BE2C (cell line): ENCODE measurements around the gene DPEP3.
A peak's percentile ranks its signal among the peaks of the same experiment; 100 is the strongest.
"Not testable (repeated sequence)": the region's sequence is repeated elsewhere in the genome, so short reads cannot be mapped to it uniquely, and the experiment has no call there.

ENCODE experiments used
- DNase-seq: peaks from one replicate; pipeline ENCODE4 v3.0.0-alpha.2; 2020
- H3K27me3 ChIP-seq: fragments of 250-450 bp; sonication (Bioruptor Pico); 2 replicates; pipeline ENCODE4 v1.5.1; 2020; ENCODE audit warnings: mild to moderate bottlenecking
- H3K36me3 ChIP-seq: fragments of 250-450 bp; sonication (Bioruptor Pico); 2 replicates; pipeline ENCODE4 v1.5.1; 2020; ENCODE audit warnings: mild to moderate bottlenecking
- H3K4me1 ChIP-seq: fragments of 250-450 bp; sonication (Bioruptor Pico); 2 replicates; pipeline ENCODE4 v1.5.1; 2020
- H3K4me3 ChIP-seq: 2 replicates; pipeline ENCODE4 v1.5.1; 2011; ENCODE audit warnings: low read depth, low read length
- H3K9me3 ChIP-seq: fragments of 250-450 bp; sonication (Bioruptor Pico); 2 replicates; pipeline ENCODE4 v1.5.1; 2020
- CTCF ChIP-seq: IDR thresholded peaks from 2 replicates; pipeline ENCODE4 v1.5.1; 2012; ENCODE audit warnings: mild to moderate bottlenecking, low read depth, low read length

DPEP3 gene

GRCh38 chr16:67995423-67995822, 15.1 kb upstream of the DPEP3 start:
- Histone ChIP-seq H3K9me3 (no peaks in the 10 kb centered on the region; the same call in 1 of the 2 replicates), H3K4me3 (no peak overlapping the region), H3K36me3 (no peaks in the 10 kb centered on the region), H3K27me3 (no peaks in the 10 kb centered on the region), H3K4me1 (no peaks in the 10 kb centered on the region)
- no peak for TF ChIP-seq CTCF
- no peak for DNase-seq

- H3K27me3 ChIP-seq, DNase-seq: not testable (repeated sequence)
Measured at GRCh38 chr16:67994040-67994408, 13.7 kb upstream of the DPEP3 start.

GRCh38 chr16:67993207-67994039, 13.1 kb upstream of the DPEP3 start:
- Histone ChIP-seq H3K36me3 (no peaks in the 10 kb centered on the region), H3K27me3 (no peaks in the 10 kb centered on the region), H3K9me3 (no peaks in the 10 kb centered on the region), H3K4me3 (no peak overlapping the region; the same call in 1 of the 2 replicates), H3K4me1 (no peaks in the 10 kb centered on the region)
- peak; percentile 88 for TF ChIP-seq CTCF
- peak; percentile 83 for DNase-seq

More at GRCh38 chr16:67994040-67994408, 13.7 kb upstream of the DPEP3 start:
- H3K4me3 ChIP-seq, H3K36me3 ChIP-seq, H3K9me3 ChIP-seq, H3K4me1 ChIP-seq: not testable (repeated sequence)

GRCh38 chr16:67992661-67993206, 12.4 kb upstream of the DPEP3 start:
- Histone ChIP-seq H3K4me3 (no peak overlapping the region), H3K27me3 (no peaks in the 10 kb centered on the region), H3K36me3 (no peaks in the 10 kb centered on the region), H3K4me1 (no peaks in the 10 kb centered on the region), H3K9me3 (no peaks in the 10 kb centered on the region)
- no peak for DNase-seq
- TF ChIP-seq CTCF: no peak

- no peaks in the 10 kb centered on the region for H3K4me1 ChIP-seq
- no peak for TF ChIP-seq CTCF
- no peaks in the 10 kb centered on the region for H3K9me3 ChIP-seq
- H3K36me3 ChIP-seq: no peaks in the 10 kb centered on the region
- no peaks in the 10 kb centered on the region for H3K27me3 ChIP-seq
- H3K4me3 ChIP-seq: no peak overlapping the region
- DNase-seq: no peak
Measured at GRCh38 chr16:67990018-67990386, 9.7 kb upstream of the DPEP3 start.

GRCh38 chr16:67989322-67990017, 9.2 kb upstream of the DPEP3 start:
- no peaks in the 10 kb centered on the region for H3K9me3 ChIP-seq
- no peak overlapping the region for H3K4me3 ChIP-seq
- no peak for DNase-seq
- TF ChIP-seq CTCF: no peak
- H3K27me3 ChIP-seq: no peaks in the 10 kb centered on the region
- no peaks in the 10 kb centered on the region for H3K4me1 ChIP-seq
- no peaks in the 10 kb centered on the region for H3K36me3 ChIP-seq
